ENCODE data around the gene SIVA1.

The SIVA1 gene

GRCh38 chr14:104788873-104789663, 36.1 kb downstream of the SIVA1 start:
- POLR2A ChIA-PET = interaction anchor here (1.0 kb wide), 1 partner anchor 36 kb away, joined by 3 read pairs; the partner anchor contains the start of gene SIVA1
- no peak for DNase-seq (ENCODE audit: extremely low spot score)
- CTCF ChIA-PET = no interaction called here
- TF ChIP-seq TARDBP (IDR thresholded peaks at IDR 0.05) (no peak), LEF1 (IDR thresholded peaks at IDR 0.05; ENCODE audit: borderline replicate concordance) (no peak), NFRKB (IDR thresholded peaks at IDR 0.05) (no peak), CTBP1 (IDR thresholded peaks at IDR 0.05; ENCODE audit: borderline replicate concordance) (no peak), SP1 (IDR thresholded peaks at IDR 0.05) (no peak), BHLHE40 (IDR thresholded peaks at IDR 0.05; ENCODE audit: borderline replicate concordance) (no peak), ARNT (IDR thresholded peaks at IDR 0.05) (no peak), L3MBTL2 (conservative IDR thresholded peaks at IDR 0.05) (no peak)
- TF ChIP-seq, protein P1, sequence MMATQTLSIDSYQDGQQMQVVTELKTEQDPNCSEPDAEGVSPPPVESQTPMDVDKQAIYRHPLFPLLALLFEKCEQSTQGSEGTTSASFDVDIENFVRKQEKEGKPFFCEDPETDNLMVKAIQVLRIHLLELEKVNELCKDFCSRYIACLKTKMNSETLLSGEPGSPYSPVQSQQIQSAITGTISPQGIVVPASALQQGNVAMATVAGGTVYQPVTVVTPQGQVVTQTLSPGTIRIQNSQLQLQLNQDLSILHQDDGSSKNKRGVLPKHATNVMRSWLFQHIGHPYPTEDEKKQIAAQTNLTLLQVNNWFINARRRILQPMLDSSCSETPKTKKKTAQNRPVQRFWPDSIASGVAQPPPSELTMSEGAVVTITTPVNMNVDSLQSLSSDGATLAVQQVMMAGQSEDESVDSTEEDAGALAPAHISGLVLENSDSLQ (IDR thresholded peaks at IDR 0.05) = no peak

DNA sequence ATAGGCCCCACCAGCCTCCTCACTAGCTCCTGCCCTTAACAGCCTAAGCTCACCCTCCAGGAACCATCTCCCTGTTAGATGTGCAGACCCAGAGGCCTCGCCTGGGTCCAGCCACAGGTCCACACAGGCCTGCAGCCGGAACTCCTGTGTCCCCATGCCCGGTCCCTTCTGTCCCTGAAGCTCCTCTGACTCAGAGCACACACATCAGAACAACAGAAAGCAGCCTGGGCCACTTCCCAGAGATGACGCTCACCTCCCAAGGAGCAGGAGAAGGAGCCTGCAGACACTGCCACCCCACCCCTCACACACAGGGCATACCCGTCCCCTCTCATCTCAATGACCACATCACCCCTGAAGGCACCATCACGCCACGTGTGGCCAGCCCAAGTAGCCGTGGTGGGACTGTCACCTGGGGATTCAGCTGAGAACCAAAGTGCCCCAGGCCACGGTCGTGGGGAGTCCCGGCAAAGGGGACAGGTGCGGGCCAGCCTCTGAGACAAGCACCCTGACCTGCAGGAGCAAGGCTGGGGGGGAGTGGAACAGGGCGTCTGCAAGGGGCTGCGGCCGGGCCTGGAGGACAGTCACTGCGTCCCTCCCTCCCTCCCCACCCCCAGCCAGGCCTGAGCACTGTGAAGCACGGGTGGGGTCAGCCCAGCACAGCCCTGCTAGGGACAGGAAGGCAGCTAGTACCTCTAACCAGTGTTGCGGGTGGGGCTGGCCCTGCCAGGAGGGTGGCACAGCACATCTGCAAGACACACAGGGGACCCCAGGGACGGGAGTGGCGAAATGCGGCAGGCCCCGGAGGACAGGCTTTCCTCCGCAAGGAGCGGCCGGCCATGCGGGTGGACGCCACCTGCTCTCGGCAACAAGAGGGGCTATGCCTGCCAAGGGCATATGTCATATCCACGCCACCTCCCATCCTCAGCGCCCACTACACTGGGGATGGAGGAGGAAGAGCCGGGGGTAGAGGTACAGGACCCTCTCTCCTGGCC, 37.1 kb downstream of the SIVA1 start:
- ChIA-PET POLR2A (interaction anchor here (1.0 to 1.6 kb wide), 2 partner anchors 37 kb away, joined by 3 to 4 read pairs; partner anchors contain the start of gene SIVA1), CTCF (no interaction called here)
- TF ChIP-seq TARDBP (IDR thresholded peaks at IDR 0.05) (no peak), ELF4 (IDR thresholded peaks at IDR 0.05) (no peak), LEF1 (IDR thresholded peaks at IDR 0.05; ENCODE audit: borderline replicate concordance) (no peak), BHLHE40 (IDR thresholded peaks at IDR 0.05; ENCODE audit: borderline replicate concordance) (no peak), FOXA1 (IDR thresholded peaks at IDR 0.05) (no peak), L3MBTL2 (conservative IDR thresholded peaks at IDR 0.05) (no peak)
- DNase-seq (ENCODE audit: extremely low spot score) = no peak

DNA sequence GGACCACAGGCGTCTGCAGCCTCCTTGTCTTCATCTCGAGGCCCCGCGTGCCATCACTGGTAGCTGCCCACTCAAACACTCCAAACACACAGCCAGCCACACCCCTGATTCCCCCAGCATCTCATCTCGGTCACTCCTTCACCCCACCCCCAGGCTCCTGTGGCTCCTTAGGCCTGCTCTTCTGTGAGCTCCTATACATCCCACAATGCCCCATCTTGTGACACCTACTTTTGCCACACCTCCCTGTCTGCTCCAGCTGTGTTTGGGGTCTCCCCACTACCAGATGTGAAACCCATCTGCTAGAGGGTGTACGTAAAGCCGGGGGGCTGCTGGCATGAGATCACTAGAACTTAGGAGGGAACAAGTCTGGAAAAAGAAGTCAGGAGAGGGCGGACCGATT, 38.5 kb downstream of the SIVA1 start:
- no peak for DNase-seq (ENCODE audit: extremely low spot score)
- POLR2A ChIA-PET = interaction anchor here (1.6 kb wide), 1 partner anchor 39 kb away, joined by 4 read pairs; the partner anchor contains the start of gene SIVA1
- CTCF ChIA-PET = interaction anchor here (1.0 kb wide), 1 partner anchor 23 kb away, joined by 4 read pairs; no protein-coding TSS in a partner anchor
- TF ChIP-seq, protein P1 (IDR thresholded peaks at IDR 0.05) = no peak
- TF ChIP-seq L3MBTL2 (conservative IDR thresholded peaks at IDR 0.05) (no peak), ELF4 (IDR thresholded peaks at IDR 0.05) (no peak), ARNT (IDR thresholded peaks at IDR 0.05) (no peak), CTBP1 (IDR thresholded peaks at IDR 0.05; ENCODE audit: borderline replicate concordance) (no peak), ZNF384 (IDR thresholded peaks at IDR 0.05) (no peak), HDGF (IDR thresholded peaks at IDR 0.05; ENCODE audit: borderline replicate concordance) (no peak), BHLHE40 (IDR thresholded peaks at IDR 0.05; ENCODE audit: borderline replicate concordance) (no peak), SP1 (IDR thresholded peaks at IDR 0.05) (no peak), FOXM1 (IDR thresholded peaks at IDR 0.05; ENCODE audit: borderline replicate concordance) (no peak), NFRKB (IDR thresholded peaks at IDR 0.05) (no peak), FOXA1 (IDR thresholded peaks at IDR 0.05) (no peak), SUZ12 (IDR thresholded peaks at IDR 0.05) (no peak), FOXK2 (IDR thresholded peaks at IDR 0.05) (no peak), TARDBP (IDR thresholded peaks at IDR 0.05) (no peak), LEF1 (IDR thresholded peaks at IDR 0.05; ENCODE audit: borderline replicate concordance) (no peak)

DNA sequence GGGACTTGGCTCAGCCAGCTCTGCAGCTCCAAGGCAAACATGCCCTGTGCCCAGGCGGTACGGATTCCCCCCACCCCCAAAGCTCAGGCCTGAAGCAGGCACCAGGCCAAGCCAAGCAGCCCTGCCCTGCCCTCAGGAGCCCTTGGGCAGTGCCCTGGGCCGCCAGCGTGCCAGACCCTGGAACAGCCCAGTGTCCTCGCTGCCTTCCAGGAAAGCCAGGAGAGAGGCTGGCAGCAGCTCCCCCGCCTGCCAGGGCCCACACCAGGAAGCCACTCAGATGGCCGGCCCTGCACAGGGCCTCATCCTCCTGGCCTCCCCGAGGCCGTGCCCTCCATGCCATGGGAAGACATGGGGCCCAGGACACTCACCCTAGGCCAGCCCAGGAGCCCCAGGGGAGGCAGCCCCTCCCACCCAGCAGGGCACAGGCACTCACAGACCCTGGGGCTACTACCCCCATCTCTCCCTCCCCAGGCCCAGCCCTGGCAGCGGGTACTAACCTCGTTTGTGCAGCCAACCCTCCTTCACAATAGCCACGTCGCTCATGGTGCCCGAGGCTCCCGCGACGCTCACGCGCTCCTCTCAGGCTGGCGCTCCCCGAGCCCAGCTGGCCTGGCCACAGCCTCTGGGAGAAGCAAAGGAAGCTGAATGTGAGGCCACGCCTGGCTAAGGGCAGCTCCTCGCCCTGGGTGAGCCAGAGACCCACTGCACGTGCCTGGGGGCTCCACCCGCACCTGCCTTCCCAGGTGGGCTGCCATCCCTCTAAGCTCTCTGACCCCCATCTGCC, 39.3 kb downstream of the SIVA1 start:
- CTCF ChIA-PET = interaction anchor here (1.0 kb wide), 1 partner anchor 23 kb away, joined by 4 read pairs; no protein-coding TSS in a partner anchor
- POLR2A ChIA-PET = no interaction called here
- TF ChIP-seq ELF4 (IDR thresholded peaks at IDR 0.05) (no peak), L3MBTL2 (conservative IDR thresholded peaks at IDR 0.05) (no peak), BHLHE40 (IDR thresholded peaks at IDR 0.05; ENCODE audit: borderline replicate concordance) (no peak), FOXK2 (IDR thresholded peaks at IDR 0.05) (no peak), CTBP1 (IDR thresholded peaks at IDR 0.05; ENCODE audit: borderline replicate concordance) (no peak), ZNF384 (IDR thresholded peaks at IDR 0.05) (no peak), FOXA1 (IDR thresholded peaks at IDR 0.05) (no peak), ARNT (IDR thresholded peaks at IDR 0.05) (no peak)

GRCh38 chr14:104792945-104793702, 40.2 kb downstream of the SIVA1 start:
- ChIA-PET POLR2A (interaction anchor here (2.0 kb wide), 1 partner anchor 41 kb away, joined by 6 read pairs; the partner anchor contains the start of gene SIVA1), CTCF (no interaction called here)
- TF ChIP-seq ZNF384 (IDR thresholded peaks at IDR 0.05) (no peak), BHLHE40 (IDR thresholded peaks at IDR 0.05; ENCODE audit: borderline replicate concordance) (no peak), TARDBP (IDR thresholded peaks at IDR 0.05) (no peak), LEF1 (IDR thresholded peaks at IDR 0.05; ENCODE audit: borderline replicate concordance) (no peak), FOXM1 (IDR thresholded peaks at IDR 0.05; ENCODE audit: borderline replicate concordance) (no peak), CTBP1 (IDR thresholded peaks at IDR 0.05; ENCODE audit: borderline replicate concordance) (no peak), SP1 (IDR thresholded peaks at IDR 0.05) (no peak), ELF4 (IDR thresholded peaks at IDR 0.05) (no peak), ARNT (IDR thresholded peaks at IDR 0.05) (no peak), FOXK2 (IDR thresholded peaks at IDR 0.05) (no peak), HDGF (IDR thresholded peaks at IDR 0.05; ENCODE audit: borderline replicate concordance) (no peak), FOXA1 (IDR thresholded peaks at IDR 0.05) (no peak), SUZ12 (IDR thresholded peaks at IDR 0.05) (no peak), L3MBTL2 (conservative IDR thresholded peaks at IDR 0.05) (no peak)
- TF ChIP-seq, protein P1 (IDR thresholded peaks at IDR 0.05) = no peak
- DNase-seq (ENCODE audit: extremely low spot score) = no peak

More for the DNA sequence above, 39.3 kb downstream of the SIVA1 start:
- DNase-seq (ENCODE audit: extremely low spot score) = no peak
